GDM1 (cell line): ENCODE results near the gene ABAT.
"Not testable (repeated sequence)": the region's sequence is repeated elsewhere in the genome, so short reads cannot be mapped to it uniquely, and the experiment has no call there.

ENCODE experiments used
- DNase-seq: peaks from one replicate; lab custom pipeline; 2025; lab: John Stamatoyannopoulos, UW

The ABAT gene

GRCh38 chr16:8785408-8785807 is 111.0 kb downstream of the ABAT start:
- DNase-seq: no peak

DNA sequence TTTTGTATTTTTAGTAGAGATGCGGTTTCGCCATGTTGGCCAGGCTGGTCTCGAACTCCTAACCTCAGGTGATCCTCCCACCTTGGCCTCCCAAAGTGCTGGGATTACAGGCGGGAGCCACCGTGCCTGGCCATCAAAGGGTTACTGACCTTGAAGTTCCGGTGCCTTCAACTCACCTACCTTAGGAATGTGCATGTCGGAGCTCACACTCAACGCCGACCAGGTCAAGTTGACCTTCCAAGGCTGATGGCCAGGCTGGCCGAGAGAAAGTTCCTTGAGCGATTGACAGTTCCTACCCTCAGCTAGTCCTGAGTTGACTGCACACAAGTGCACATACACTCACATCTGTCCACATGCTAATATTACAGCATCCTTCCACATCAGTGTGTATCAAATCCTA is 111.9 kb downstream of the ABAT start:
- not testable (repeated sequence) for DNase-seq

DNA sequence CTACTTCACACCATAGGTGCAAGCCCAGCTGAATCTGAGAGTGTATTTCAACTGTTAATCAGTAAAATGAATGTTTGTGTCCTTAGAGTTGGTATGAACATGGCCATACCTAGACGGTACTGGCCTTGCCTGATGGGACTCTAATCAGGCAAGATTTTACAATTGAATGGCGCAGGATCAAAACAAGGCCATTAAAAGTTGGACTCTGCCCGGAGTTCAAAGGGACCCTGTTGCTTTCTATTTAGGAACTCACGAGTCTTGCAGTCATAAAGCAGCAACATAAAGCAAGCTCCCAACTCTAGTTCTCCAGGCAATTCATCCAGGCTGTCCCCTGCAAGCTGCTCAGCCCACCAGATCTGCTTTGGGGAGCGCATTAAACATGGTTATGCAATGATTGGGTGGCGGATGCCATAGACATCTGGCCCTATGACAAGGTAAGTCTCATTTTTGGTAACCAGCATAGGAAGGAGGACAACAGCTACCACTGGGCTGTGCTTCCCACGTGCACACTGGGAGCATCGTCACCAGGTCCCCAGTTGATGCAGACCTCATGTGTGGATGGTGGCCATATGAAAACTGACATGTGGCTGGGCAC is 114.3 kb downstream of the ABAT start:
- DNase-seq: no peak

DNA sequence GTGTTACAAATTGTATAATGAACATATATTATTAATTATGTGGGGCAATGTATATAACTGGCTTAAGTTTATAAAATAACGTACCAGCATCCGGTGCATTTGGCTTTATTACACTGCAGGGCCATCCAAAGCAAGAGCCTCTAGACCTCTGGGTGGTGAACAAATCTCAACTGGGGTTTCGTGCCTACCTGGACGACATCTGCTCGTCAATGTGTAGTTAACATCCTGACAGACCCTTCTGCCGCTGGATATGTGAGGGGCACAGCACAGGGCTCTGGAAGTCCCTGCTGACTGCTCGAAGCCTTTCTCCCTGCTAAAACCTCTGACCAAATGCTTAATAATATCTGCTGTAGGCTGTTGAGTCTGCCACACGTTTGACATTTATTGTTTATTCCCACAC is 120.7 kb downstream of the ABAT start:
- DNase-seq: no peak

- DNase-seq: no peak
Observed at GRCh38 chr16:8795818-8796217, 121.4 kb downstream of the ABAT start.

DNA sequence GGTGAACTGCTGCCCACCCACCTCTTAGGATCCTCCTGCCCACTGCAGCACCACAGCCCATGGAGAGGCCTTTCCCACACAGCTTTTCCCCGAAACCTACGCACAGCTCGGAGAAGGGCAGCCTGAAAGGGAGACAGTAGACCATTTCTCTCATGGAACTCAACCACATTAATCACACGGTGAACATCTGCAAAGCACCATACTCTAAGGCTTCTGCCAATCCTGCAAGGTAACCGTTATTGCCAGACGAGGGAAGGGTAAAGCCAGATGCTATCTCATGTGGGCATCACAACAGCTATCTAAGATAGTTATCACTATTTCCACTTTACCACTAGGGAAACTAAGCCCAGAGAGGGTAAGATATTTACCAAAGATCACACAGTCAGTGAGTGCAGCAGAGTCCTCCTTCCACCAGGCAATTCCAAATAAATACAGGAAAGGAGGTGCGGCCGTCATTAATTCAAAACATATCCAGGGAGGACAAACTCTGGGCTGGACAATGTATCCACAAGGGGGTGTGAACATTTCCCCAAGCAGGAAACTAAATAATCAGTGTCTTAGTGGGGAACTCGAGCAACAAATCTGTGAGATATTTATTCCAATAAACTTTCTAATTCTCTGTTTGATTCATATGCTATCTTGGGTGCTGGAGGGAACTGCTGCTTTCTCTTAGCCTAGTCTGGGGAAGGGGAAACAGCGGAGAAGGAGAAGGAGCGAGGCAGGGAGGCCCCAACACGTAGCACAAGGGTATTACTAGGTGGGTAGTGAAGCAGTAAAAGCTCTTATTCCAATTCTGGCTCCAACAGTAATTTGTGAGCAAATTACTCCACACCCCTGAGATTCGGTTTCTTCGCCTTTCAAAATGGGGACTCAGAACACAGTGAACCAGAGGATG is 122.3 kb downstream of the ABAT start:
- no peak for DNase-seq

DNA sequence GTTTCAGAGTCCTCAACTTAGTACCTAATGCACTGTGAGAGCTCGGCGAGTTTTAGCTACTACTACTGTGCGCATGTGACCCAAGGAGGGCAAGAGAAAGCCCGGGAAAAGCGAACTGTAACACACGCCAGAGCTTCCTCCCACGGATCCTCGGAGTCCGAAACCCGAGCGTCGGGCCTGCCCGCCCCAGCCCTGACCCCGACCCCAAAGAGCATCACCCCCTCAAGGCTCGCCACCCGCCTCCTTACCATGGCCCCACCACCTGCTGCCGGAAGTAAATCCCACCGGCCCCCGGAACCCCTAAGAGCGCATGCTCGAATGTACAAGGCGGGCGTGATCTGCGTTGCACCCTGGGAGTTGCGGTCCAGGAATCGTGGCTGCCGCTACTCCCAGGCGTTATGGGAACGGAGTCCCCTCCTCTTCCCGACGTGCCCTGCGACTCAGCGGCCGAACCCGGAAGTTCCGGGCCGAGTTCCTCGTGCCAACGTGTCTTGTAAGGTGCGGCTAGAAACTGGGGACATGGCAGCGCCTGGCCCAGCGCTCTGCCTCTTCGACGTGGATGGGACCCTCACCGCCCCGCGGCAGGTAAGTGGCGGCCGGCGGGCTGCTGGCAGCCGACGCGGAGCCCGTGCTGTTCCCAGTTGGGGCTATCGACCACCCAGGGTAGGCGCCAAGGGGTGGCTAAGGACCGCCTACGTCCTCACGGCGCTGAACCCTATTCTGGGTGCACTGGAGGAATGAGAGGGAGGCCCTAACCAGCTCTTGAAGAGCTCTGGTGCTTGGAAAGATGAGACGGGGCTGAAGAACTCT is 123.2 kb downstream of the ABAT start, which contains the start of the genes PMM2 and TMEM186:
Gene PMM2 (plus strand): TSS at position 476 of the 810 bp plus-strand sequence. CDS start 44 bp downstream, at position 520.
Gene TMEM186 (minus strand): TSS at position 276 of the 810 bp plus-strand sequence. CDS start 25 bp downstream, at position 251.
- DNase-seq: peak; percentile 94

GRCh38 chr16:8798174-8798527 is 123.7 kb downstream of the ABAT start:
- no peak for DNase-seq

DNA sequence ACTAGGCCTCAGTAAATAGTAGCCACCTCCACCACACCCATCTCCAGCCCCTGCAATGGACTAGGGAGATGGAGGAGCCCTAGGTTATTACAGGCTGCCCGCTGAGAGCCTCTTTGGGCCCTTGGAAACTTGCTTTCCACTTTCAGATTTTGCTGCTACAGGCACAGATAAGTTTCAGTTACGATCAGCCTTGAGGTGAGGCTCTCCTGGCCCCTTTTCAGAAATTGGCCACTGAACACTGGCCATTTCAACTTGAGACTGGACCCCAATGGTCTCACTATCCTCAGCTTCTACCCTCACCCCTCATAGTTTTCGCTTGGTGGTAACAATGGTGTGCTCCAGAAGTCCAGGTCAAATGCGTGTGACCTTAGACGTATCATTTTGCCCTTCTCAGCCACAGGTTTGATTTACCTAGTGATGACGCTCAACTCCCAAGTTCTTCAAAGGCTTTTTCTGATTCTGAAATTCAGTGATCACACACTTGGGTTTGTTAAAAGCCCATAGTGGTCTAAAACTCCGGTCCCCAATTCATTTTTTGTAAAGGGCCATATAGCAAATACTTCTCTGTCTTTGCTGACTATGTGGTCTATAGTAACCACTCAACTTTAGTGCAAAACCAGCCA is 124.2 kb downstream of the ABAT start:
- DNase-seq: no peak

DNA sequence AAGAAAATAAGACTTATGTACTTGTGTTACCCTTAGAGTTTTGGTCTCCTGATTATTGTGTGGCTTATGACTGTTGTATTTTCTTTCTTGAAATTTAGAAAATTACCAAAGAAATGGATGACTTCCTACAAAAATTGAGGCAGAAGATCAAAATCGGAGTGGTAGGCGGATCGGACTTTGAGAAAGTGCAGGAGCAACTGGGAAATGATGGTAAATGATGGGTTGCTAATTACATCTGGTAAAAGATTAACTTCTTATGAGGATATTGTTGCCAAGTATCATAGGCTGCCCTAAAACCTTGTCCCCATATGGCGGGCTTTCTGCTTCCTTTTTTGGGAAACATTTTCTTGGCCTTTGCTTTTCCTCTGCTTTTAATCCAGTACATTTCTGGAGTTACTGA is 127.3 kb downstream of the ABAT start:
- no peak for DNase-seq

- not testable (repeated sequence) for DNase-seq
Observed at GRCh38 chr16:8803733-8804132, 129.3 kb downstream of the ABAT start.

- no peak for DNase-seq
Observed at GRCh38 chr16:8804313-8804712, 129.9 kb downstream of the ABAT start.

DNA sequence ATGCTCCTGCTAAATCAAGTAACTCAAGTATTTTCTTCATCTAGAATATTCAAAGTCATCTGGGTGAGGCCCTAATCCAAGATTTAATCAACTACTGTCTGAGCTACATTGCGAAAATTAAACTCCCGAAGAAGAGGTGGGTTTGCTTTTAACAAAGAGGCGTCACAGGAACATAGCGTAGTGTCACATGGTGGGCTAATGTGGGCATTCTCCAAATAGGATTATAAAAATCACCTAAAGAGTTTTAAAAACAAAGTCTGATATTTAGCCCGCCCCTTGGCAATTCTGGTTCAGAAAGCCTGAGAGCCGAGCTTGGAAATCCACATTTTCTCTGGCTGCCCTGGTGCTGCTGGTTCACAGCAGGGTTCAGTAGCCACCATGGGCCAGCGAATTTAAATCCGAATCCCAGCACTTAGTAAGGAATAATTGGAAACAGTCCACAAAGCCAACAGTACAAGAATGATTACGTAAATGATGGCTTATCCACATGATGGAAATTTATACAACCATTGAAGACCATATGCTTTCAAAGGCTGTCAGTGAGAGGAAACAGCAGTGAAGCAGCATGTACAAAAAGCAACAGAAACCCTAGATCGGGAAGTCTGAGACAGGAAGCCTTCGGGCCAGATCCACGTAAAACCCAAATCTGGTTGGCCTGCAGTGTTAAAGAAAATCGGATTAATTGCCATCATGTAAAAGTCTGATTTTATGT is 132.0 kb downstream of the ABAT start:
- DNase-seq: no peak

DNA sequence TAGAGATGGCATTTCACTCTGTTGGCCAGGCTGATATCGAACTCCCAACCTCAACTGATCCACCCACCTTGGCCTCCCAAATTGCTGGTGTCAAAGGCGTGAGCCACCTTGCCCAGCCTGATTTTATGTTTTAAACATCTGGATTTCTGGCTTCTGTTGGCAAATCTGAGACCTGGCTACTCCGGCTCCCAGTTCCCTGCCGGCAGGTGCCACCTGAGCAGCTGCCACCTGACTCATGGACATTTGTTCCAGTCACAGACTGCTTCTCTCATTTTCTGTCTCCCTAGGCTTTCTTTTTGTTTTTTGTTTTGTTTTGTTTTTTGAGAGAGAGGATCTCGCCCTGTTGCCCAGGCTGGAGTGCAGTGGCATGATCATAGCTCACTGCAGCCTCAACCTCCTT is 132.8 kb downstream of the ABAT start:
- no peak for DNase-seq

DNA sequence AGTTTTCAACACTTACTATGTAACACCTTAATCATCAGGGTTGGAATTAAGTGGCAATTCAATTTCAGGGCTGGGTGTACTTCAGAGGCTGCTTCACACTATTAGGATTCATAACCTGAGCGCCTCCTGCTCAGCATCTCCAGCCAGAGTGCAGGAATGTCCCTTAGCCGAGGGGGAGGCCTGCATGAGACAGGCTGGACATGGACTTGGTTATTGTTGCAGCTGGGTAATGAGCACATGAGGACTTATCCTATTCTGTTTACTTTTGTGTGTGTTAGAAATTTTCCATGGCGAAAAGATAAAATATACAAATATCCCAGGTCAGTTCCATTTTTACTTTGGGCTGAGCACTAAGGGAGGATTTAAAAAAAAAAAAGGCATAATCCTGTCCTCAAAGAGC is 133.6 kb downstream of the ABAT start:
- DNase-seq: no peak

GRCh38 chr16:8808613-8809353 is 134.4 kb downstream of the ABAT start:
- DNase-seq: no peak

DNA sequence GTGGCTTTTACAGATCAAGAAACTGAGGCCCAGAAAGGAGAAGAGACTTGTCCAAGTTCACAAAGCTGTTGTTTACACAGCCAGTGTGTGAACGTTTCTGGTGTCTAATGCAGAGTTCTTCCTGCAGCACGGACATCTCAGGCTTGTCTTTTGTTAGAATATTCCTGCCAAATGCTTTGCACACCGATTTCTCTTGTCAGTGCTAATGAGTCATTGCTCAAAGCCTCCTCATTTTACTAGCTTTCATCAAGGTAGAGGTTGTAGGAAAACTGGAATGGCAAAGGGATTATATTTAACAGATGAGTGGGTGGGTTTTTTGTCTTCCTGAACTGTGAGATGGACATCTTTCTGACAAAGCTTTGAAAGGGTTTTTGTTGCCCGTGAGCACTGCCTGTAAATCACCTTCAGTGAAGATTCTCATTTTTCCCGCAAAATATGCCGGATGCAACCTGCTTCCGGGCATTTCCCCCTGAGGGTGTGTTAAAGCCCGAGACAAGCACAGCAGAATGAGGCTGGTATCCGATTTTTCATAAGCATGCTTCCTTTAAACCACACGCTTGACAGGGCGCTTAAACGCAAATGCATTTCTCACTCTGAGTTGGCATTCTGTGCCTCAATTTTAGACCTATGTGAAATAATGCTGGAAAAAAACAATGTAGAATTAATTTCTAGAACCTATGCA is 137.9 kb downstream of the ABAT start:
- DNase-seq: no peak

GRCh38 chr16:8814095-8814806 is 139.8 kb downstream of the ABAT start:
- no peak for DNase-seq

DNA sequence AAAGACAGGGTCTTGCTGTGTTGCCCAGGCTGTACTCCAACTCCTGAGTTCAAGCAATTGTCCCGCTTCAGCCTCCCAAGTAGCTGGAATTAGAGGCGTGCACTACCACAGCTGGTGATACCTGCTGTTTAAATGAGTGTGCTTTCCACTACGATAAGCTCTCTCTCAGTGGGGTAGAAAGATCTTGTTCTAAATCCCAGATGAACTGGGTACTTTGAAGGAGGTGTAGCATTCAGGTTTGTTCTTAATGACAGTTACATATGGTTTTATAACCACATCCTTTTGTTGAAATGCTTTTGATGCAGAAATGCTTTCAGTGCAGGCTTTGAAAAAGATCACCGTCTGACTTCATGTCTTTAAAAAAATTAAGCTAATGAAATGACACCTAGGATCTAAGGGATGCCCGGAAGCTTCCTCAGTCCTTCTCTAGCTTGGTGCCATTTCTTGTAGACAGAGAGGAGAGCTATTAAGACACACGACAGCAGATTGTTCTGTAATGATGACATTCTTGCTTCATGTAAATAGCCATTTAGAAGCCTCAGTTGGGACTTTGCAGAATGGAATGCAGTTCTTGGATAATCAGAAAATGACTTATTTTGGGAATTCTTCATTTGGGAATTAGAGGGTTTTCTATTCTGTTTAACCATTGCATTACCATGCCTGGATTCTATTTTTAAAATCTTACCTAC is 142.7 kb downstream of the ABAT start:
- DNase-seq: no peak
